Testis (tissue), 3 donors: ENCODE measurements around the gene CCDC191. TPM values are rescaled to one million over a fixed set of nuclear protein-coding genes. Genes with fewer than 3 reads are reported as not detected.

Experiments
- DNase-seq: peaks from one replicate; pipeline ENCODE4 v3.0.0-alpha.2; 2019
- H3K27ac ChIP-seq, 2 donors: fragments of 200-600 bp; sonication (generic); one replicate each; pipeline ENCODE4 v1.5.1; 2019
- H3K27me3 ChIP-seq: fragments of 200-600 bp; sonication (generic); one replicate; pipeline ENCODE4 v1.5.1; 2019
- H3K36me3 ChIP-seq: fragments of 200-600 bp; sonication (generic); one replicate; pipeline ENCODE4 v1.5.1; 2017; ENCODE audit warnings: low read depth; ENCODE audit errors: missing control alignments
- H3K4me1 ChIP-seq: fragments of 200-600 bp; sonication (generic); one replicate; pipeline ENCODE4 v1.5.1; 2019
- H3K4me3 ChIP-seq, 2 donors: fragments of 200-600 bp; sonication (generic); one replicate each; pipeline ENCODE4 v1.5.1; 2017 to 2019
- H3K9me3 ChIP-seq: fragments of 200-600 bp; sonication (generic); one replicate; pipeline ENCODE4 v1.5.1; 2017
- POLR2A ChIP-seq: fragments of 450-650 bp; IDR thresholded peaks from one replicate; pipeline ENCODE4 v1.6.1; 2017; ENCODE audit warnings: antibody characterized with exemption, mild to moderate bottlenecking, moderate library complexity
- WGBS, 2 donors: methylation state at CpG; one replicate each; pipeline ENCODE4 v1.1.5; 2018; 5-methylcytosine and 5-hydroxymethylcytosine counted together
- intact Hi-C: fragments of 100-400 bp; cut with DNase I; formaldehyde crosslinking; loops from one replicate; pipeline ENCODE4 v1.15.1; 2023; ENCODE audit warnings: low total_unique reads
- polyA plus RNA-seq: library from polyadenylated mRNA; stranded (reverse); fragments of 350-450 nt; fragmentation: Illumina TruSeq; extraction: RNeasy Lipid Tissue Mini Kit (QIAGEN cat#74804); gene quantifications from one replicate; pipeline ENCODE4 v1.2.3, GENCODE V29; 2014; ENCODE audit warnings: low read depth, low replicate concordance; ENCODE audit not compliant: insufficient read depth
- total RNA-seq, 2 donors: library from RNA; depleted of rRNA; stranded (reverse); fragments of >200 nt; gene quantifications; one replicate each; pipeline ENCODE4 v1.2.3, GENCODE V29; 2016
- TF ChIP-seq, protein P1 (sequence below), 3 experiments: fragments of 450-650 bp in 2 of 3; fragments of 200-600 bp in 1 of 3; sonication (generic) in 1 of 3; IDR thresholded peaks; one replicate each; pipeline ENCODE4 v1.5.1; 2016 to 2019; ENCODE audit warnings: antibody characterized with exemption in 3 of 3, mild to moderate bottlenecking in 2 of 3, moderate library complexity in 1 of 3

Gene CCDC191
- total and polyA plus RNA-seq, 3 donors from 2014 or later, result 13.9 to 22.5 (median 14.2) TPM

GRCh38 chr3:114043205-114043604 is 13.1 kb downstream of the CCDC191 start:
- no peak for DNase-seq
- no peaks in the 10 kb centered on the region for H3K4me1 ChIP-seq
- no peak overlapping the region for H3K27ac ChIP-seq
- no peaks in the 10 kb centered on the region for H3K36me3 ChIP-seq
- H3K4me3 ChIP-seq, result no peak overlapping the region
- intact Hi-C loops, result no loop called here
- TF ChIP-seq POLR2A, result no peak
- TF ChIP-seq, protein P1, sequence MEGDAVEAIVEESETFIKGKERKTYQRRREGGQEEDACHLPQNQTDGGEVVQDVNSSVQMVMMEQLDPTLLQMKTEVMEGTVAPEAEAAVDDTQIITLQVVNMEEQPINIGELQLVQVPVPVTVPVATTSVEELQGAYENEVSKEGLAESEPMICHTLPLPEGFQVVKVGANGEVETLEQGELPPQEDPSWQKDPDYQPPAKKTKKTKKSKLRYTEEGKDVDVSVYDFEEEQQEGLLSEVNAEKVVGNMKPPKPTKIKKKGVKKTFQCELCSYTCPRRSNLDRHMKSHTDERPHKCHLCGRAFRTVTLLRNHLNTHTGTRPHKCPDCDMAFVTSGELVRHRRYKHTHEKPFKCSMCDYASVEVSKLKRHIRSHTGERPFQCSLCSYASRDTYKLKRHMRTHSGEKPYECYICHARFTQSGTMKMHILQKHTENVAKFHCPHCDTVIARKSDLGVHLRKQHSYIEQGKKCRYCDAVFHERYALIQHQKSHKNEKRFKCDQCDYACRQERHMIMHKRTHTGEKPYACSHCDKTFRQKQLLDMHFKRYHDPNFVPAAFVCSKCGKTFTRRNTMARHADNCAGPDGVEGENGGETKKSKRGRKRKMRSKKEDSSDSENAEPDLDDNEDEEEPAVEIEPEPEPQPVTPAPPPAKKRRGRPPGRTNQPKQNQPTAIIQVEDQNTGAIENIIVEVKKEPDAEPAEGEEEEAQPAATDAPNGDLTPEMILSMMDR (IDR thresholded peaks at IDR 0.05), result no peak
- no peaks in the 10 kb centered on the region for H3K9me3 ChIP-seq
- no peaks in the 10 kb centered on the region for H3K27me3 ChIP-seq

- Histone ChIP-seq H3K4me3 (no peak overlapping the region), H3K9me3 (no peaks in the 10 kb centered on the region), H3K36me3 (no peaks in the 10 kb centered on the region), H3K27ac (no peak overlapping the region), H3K4me1 (no peaks in the 10 kb centered on the region), H3K27me3 (no peaks in the 10 kb centered on the region)
- 96% methylated on average over 3 of the region's 3 CpGs for WGBS, 2 donors
- DNase-seq, result no peak
- TF ChIP-seq POLR2A, result no peak
- TF ChIP-seq, protein P1 (IDR thresholded peaks at IDR 0.05), result no peak
- intact Hi-C loops, result no loop called here
Observed at GRCh38 chr3:114035896-114036295, 20.4 kb downstream of the CCDC191 start.

DNA sequence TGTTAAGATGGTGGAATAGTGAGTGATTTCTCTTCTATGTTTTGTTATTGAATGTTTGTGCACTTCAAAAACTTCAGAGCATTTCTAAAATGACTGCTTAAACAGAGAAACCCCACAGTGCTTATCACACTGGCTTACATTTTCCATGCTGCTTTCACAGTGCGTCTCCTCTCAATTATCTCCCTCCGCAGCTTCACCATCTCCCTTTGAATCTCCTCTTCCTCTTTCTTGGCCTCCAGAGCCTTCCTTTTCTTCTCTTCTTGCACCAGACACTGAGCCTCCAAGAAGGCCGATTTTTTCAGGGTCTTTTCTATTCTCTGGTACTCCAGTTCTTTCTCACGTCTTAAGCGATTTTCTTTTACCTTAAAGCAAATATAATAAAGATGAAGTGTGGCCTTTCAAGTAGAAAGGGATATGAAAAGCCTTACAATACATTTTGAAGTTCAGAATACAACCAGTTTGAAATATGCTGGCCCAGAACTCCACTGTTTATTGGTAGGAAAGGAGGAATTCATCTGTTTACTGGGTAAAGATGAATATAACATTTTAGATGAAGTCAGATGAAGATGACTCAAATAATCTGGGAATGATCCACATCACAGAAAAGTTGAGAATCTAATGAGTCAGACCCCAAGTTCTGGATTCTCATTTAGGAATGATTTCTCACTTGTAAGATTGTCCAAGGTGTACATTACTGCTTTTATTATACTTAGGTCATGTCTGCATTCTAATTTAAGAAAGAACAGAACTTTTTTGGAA is 21.4 kb downstream of the CCDC191 start:
- WGBS, 2 donors, result 91 to 95% methylated on average over 5 of the region's 5 CpGs
- no peaks in the 10 kb centered on the region for H3K36me3 ChIP-seq

DNA sequence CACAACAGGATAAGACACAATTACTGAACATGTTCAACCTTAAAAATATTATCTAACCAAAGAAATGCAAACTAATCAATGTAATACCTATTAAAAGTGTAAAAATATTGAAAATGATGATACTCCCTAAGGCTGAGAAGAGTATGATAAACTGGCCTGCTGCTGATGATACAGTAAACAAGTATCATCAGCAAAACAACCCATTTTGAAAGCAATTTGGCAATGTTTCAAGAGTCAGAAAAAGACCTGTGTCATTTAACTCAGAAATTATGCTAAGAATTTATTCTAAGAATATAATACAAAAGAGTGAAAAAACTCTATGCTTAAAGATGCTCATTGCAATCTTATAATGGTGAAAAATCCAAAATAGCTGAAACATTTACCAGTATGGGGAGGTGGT is 22.1 kb downstream of the CCDC191 start:
- no peaks in the 10 kb centered on the region for H3K36me3 ChIP-seq
- H3K4me3 ChIP-seq, result no peak overlapping the region
- no peaks in the 10 kb centered on the region for H3K27me3 ChIP-seq
- no peak for TF ChIP-seq POLR2A
- TF ChIP-seq, protein P1 (IDR thresholded peaks at IDR 0.05), result no peak
- H3K27ac ChIP-seq, result no peak overlapping the region
- intact Hi-C loops, result no loop called here
- no peaks in the 10 kb centered on the region for H3K4me1 ChIP-seq
- no peaks in the 10 kb centered on the region for H3K9me3 ChIP-seq
- no peak for DNase-seq

More for the DNA sequence above, 21.4 kb downstream of the CCDC191 start:
- H3K27me3 ChIP-seq, result no peaks in the 10 kb centered on the region
- intact Hi-C loops, result no loop called here
- H3K27ac ChIP-seq, result no peak overlapping the region
- H3K9me3 ChIP-seq, result no peaks in the 10 kb centered on the region
- TF ChIP-seq POLR2A, result no peak
- TF ChIP-seq, protein P1 (IDR thresholded peaks at IDR 0.05), result no peak
- no peak for DNase-seq
- H3K4me1 ChIP-seq, result no peaks in the 10 kb centered on the region
- H3K4me3 ChIP-seq, result no peak overlapping the region

GRCh38 chr3:114033721-114034120 is 22.6 kb downstream of the CCDC191 start:
- no peak for TF ChIP-seq POLR2A
- TF ChIP-seq, protein P1 (IDR thresholded peaks at IDR 0.05), result no peak
- Histone ChIP-seq H3K27ac (no peak overlapping the region), H3K27me3 (no peaks in the 10 kb centered on the region), H3K9me3 (no peaks in the 10 kb centered on the region), H3K4me1 (no peaks in the 10 kb centered on the region), H3K36me3 (no peaks in the 10 kb centered on the region), H3K4me3 (no peak overlapping the region)
- DNase-seq, result no peak
- intact Hi-C loops, result no loop called here
- 82 to 91% methylated on average over 1 of the region's 1 CpG for WGBS, 2 donors
